H1 (cell line): ENCODE measurements around the gene MIB2. TPM values are rescaled to one million over a fixed set of nuclear protein-coding genes. Genes with fewer than 3 reads are reported as not detected.

Experiments
- ASH2L ChIP-seq: fragments of 200-600, 300-600 bp; sonication (generic); IDR thresholded peaks from one replicate; pipeline ENCODE4 v1.7.1; 2017; ENCODE audit warnings: low read length
- CHD2 ChIP-seq: IDR thresholded peaks from 2 replicates; pipeline ENCODE4 v1.6.1; 2012; ENCODE audit warnings: low read length, improper control_type of control experiment
- JUN ChIP-seq: IDR thresholded peaks from 2 replicates; pipeline ENCODE4 v1.6.1; 2011; ENCODE audit warnings: low read depth, mild to moderate bottlenecking, improper control_type of control experiment, low read length
- JUND ChIP-seq: IDR thresholded peaks from 2 replicates; pipeline ENCODE4 v1.6.1; 2011; ENCODE audit warnings: mild to moderate bottlenecking, improper control_type of control experiment, low read length
- RXRA ChIP-seq: IDR thresholded peaks from 2 replicates; pipeline ENCODE4 v1.6.1; 2011; ENCODE audit warnings: low read depth, mild to moderate bottlenecking, low read length, moderate library complexity; ENCODE audit not compliant: insufficient read depth
- SP2 ChIP-seq: IDR thresholded peaks from 2 replicates; pipeline ENCODE4 v1.6.1; 2012; ENCODE audit warnings: mild to moderate bottlenecking, low read length, inconsistent platforms
- TBP ChIP-seq: IDR thresholded peaks from 2 replicates; pipeline ENCODE4 v1.6.1; 2011; ENCODE audit warnings: low read depth, low read length, improper control_type of control experiment
- polyA plus RNA-seq, 7 experiments: library from polyadenylated mRNA; depleted of rRNA in 3 of 7; stranded (reverse) in 5 of 7; unstranded in 2 of 7; fragments of >200 nt in 5 of 7; fragments of 200-250 nt in 2 of 7; gene quantifications; 1 replicate in 5 of 7; 2 replicates in 1 of 7; 4 replicates in 1 of 7; pipeline versions ENCODE4 v1.2.1 to v1.2.3, GENCODE V29; 2011 to 2013; ENCODE audit warnings: missing spikeins in 2 of 7, mixed read lengths in 2 of 7
- total RNA-seq: library from RNA; stranded (reverse); fragmentation: NEBNext Ultra II Directional; extraction: Animal tissue kit (Norgen Biotek cat#: 25700); gene quantifications from 2 replicates; pipeline ENCODE4 v1.2.1, GENCODE V29; 2021

The MIB2 gene
- total and polyA plus RNA-seq, 2 of the 8 experiments (the other 6 are each of a cell fraction or from before 2014, with no cell fraction given), result 32.5 to 60.0 TPM

DNA sequence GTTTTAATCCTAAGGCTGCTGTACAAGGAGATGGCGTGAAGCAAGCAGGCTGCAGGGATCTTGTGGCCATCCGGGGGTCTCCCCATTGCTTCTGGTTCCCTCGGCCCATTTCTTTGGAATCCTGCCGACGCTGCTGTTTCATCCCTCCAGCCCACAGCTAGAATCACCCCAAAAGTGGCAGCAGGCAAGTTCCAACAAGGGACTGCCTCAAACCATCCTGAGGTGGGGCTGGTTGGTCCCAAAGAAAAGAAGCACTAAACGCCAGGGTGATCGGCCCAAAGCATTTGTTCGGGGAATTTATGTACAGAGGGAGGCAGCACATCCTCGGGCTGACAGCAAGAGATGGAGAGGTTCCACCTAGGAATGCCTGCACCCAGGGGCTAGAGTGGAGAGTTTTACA lies 4.5 kb upstream of the MIB2 start (continued):
- TF ChIP-seq SP2 (no peak), TBP (no peak), CHD2 (no peak), RXRA (no peak), ASH2L (no peak), JUND (no peak), JUN (no peak)
